ENCODE results near the gene C16orf96. TPM values are rescaled to one million over a fixed set of nuclear protein-coding genes. Genes with fewer than 3 reads are reported as not detected.

Gene C16orf96
- total RNA-seq, 1 donor from 2014 or later = 0.30 TPM

GRCh38 chr16:4520913-4521312, 35.2 kb upstream of the C16orf96 start:
- H3K4me1 Mint-ChIP-seq = peaks cover 9% of the 10 kb centered on the region
- peak overlapping the region; percentile 43 for H3K27ac Mint-ChIP-seq (ENCODE audit: unreplicated experiment)
- no peaks in the 10 kb centered on the region for H3K27me3 Mint-ChIP-seq (ENCODE audit: low read depth)
- H3K36me3 Mint-ChIP-seq (ENCODE audit: low read depth) = peaks cover 6% of the 10 kb centered on the region
- no peak for TF ChIP-seq CTCF (conservative IDR thresholded peaks at IDR 0.05)
- H3K4me3 Mint-ChIP-seq = no peak overlapping the region
- no peak for DNase-seq (ENCODE audit: low read depth, low spot score)
- H3K9me3 Mint-ChIP-seq = no peaks in the 10 kb centered on the region

- H3K4me1 Mint-ChIP-seq = peaks cover 9% of the 10 kb centered on the region
- TF ChIP-seq CTCF (conservative IDR thresholded peaks at IDR 0.05) = no peak
These were observed 34.0 kb upstream of the C16orf96 start for GRCh38 chr16:4522051-4522581.

GRCh38 chr16:4523686-4524085, 32.5 kb upstream of the C16orf96 start:
- no peak overlapping the region for H3K27ac Mint-ChIP-seq (ENCODE audit: unreplicated experiment)
- no peak for DNase-seq (ENCODE audit: low read depth, low spot score)
- H3K36me3 Mint-ChIP-seq (ENCODE audit: low read depth) = peaks cover 8% of the 10 kb centered on the region

More at GRCh38 chr16:4522051-4522581, 34.0 kb upstream of the C16orf96 start:
- no peak for DNase-seq (ENCODE audit: low read depth, low spot score)
- Mint-ChIP-seq H3K27ac (ENCODE audit: unreplicated experiment) (peak overlapping the region; percentile 50), H3K9me3 (no peaks in the 10 kb centered on the region), H3K4me3 (no peak overlapping the region), H3K27me3 (ENCODE audit: low read depth) (no peaks in the 10 kb centered on the region), H3K36me3 (ENCODE audit: low read depth) (peaks cover 6% of the 10 kb centered on the region)

GRCh38 chr16:4524571-4524970, 31.6 kb upstream of the C16orf96 start:
- H3K4me3 Mint-ChIP-seq = no peak overlapping the region
- no peak for TF ChIP-seq CTCF (conservative IDR thresholded peaks at IDR 0.05)
- H3K36me3 Mint-ChIP-seq (ENCODE audit: low read depth) = peaks cover 8% of the 10 kb centered on the region

More at GRCh38 chr16:4523686-4524085, 32.5 kb upstream of the C16orf96 start:
- Mint-ChIP-seq H3K4me3 (no peak overlapping the region), H3K27me3 (ENCODE audit: low read depth) (no peaks in the 10 kb centered on the region), H3K9me3 (no peaks in the 10 kb centered on the region), H3K4me1 (peaks cover 9% of the 10 kb centered on the region)
- TF ChIP-seq CTCF (conservative IDR thresholded peaks at IDR 0.05) = no peak

GRCh38 chr16:4525069-4525468, 31.1 kb upstream of the C16orf96 start:
- DNase-seq (ENCODE audit: low read depth, low spot score) = no peak
- H3K27ac Mint-ChIP-seq (ENCODE audit: unreplicated experiment) = no peak overlapping the region
- H3K36me3 Mint-ChIP-seq (ENCODE audit: low read depth) = peaks cover 8% of the 10 kb centered on the region
- peaks cover 14% of the 10 kb centered on the region for H3K4me1 Mint-ChIP-seq
- no peaks in the 10 kb centered on the region for H3K27me3 Mint-ChIP-seq (ENCODE audit: low read depth)
- TF ChIP-seq CTCF (conservative IDR thresholded peaks at IDR 0.05) = no peak
- H3K9me3 Mint-ChIP-seq = no peaks in the 10 kb centered on the region
- H3K4me3 Mint-ChIP-seq = no peak overlapping the region

More at GRCh38 chr16:4524571-4524970, 31.6 kb upstream of the C16orf96 start:
- Mint-ChIP-seq H3K27ac (ENCODE audit: unreplicated experiment) (no peak overlapping the region), H3K27me3 (ENCODE audit: low read depth) (no peaks in the 10 kb centered on the region), H3K9me3 (no peaks in the 10 kb centered on the region), H3K4me1 (peaks cover 13% of the 10 kb centered on the region)
- no peak for DNase-seq (ENCODE audit: low read depth, low spot score)

Data from neural crest cell (in vitro differentiated cells).